GM12872 (cell line): ENCODE measurements around the gene DHX35.

ENCODE experiments used
- TF ChIP-seq, protein P1 (sequence below): IDR thresholded peaks from 3 replicates; pipeline ENCODE4 v1.5.1; 2011; ENCODE audit warnings: low read depth, mild to moderate bottlenecking, low read length, moderate library complexity; ENCODE audit not compliant: insufficient read depth

DHX35 gene

DNA sequence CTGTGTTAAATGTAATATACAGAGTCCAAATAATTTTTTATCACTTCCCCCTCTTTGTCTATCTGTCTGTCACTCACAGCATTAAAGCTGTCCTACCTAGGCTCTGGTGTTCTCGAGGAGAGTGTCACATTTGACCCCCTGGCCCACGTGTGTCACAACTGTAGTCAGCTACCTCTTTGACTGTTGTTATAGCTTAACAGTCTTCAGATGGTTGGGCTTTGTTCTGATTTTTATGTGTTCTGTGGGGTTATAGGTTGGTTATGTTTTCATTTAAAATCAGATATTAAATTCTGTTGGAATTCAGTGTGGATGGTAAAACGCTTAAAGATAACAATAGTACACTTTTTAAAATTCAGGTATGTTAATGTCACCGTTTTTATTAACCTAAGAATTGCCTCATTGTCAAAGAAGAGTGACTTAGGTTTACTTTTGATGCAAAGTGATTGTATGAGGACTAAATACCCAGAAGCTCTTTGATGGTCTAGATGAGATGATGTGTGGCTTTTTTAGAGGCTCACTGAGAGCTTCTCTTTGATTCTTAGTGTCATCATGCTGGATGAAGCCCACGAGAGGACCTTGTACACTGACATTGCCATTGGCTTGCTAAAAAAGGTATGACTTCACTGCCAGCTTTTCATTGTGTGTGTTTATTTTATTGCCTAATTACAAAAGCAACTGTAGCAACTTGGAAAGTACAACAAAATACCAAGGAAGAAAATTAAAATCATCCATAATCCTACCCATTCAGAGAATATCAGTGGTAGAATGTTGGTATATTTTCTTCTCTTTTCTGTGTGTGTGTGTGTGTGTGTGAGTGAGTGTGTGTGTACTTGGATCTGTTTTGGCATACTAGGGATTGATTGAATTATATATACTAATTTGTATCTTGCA, 29.9 kb downstream of the DHX35 start:
- TF ChIP-seq, protein P1, sequence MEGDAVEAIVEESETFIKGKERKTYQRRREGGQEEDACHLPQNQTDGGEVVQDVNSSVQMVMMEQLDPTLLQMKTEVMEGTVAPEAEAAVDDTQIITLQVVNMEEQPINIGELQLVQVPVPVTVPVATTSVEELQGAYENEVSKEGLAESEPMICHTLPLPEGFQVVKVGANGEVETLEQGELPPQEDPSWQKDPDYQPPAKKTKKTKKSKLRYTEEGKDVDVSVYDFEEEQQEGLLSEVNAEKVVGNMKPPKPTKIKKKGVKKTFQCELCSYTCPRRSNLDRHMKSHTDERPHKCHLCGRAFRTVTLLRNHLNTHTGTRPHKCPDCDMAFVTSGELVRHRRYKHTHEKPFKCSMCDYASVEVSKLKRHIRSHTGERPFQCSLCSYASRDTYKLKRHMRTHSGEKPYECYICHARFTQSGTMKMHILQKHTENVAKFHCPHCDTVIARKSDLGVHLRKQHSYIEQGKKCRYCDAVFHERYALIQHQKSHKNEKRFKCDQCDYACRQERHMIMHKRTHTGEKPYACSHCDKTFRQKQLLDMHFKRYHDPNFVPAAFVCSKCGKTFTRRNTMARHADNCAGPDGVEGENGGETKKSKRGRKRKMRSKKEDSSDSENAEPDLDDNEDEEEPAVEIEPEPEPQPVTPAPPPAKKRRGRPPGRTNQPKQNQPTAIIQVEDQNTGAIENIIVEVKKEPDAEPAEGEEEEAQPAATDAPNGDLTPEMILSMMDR = no peak

DNA sequence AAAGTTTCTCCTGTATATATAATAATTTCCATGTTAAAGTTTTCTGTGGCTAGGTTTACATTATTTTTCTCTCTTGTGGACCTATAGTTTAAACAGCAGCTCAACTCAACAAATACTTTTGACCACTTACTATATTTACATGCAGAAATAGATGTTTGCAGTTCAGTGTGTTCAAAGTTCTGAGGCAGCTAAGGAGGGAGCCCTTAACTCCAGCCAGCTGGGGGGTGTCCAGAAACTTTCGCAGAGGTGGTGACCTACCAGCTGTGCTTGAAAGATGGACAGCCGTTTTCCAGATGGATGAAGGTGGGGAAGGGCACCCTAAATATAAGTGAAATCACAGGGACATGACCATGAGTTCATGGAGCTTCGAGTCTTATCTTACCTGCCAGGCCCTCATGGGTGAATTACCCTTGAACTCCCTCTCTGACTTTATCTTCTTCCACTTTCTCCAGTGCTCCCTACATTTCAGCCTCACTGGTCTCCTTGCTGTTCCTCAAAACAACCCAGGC, 33.4 kb downstream of the DHX35 start:
- TF ChIP-seq, protein P1 = no peak

DNA sequence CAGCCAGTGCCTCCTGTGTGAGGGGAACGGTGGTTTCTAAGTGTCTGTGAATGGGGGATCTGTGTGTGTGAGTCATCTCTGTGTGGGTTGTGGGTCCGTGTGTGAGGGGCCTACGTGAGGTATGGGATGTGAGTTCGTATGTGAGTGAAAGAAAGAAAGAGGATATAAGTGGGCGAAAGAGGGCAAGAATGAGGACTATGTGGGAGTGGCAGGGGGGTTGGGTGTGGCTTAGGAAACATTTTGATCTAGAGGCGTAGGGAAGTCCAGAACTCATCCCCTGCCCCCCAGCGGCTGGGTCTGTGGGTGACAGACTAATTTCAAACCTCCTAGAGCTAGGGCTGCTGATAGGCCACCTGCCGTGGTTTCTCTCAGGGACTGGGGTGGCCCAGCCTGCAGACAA, 35.5 kb downstream of the DHX35 start:
- TF ChIP-seq, protein P1 = peak; percentile 59

DNA sequence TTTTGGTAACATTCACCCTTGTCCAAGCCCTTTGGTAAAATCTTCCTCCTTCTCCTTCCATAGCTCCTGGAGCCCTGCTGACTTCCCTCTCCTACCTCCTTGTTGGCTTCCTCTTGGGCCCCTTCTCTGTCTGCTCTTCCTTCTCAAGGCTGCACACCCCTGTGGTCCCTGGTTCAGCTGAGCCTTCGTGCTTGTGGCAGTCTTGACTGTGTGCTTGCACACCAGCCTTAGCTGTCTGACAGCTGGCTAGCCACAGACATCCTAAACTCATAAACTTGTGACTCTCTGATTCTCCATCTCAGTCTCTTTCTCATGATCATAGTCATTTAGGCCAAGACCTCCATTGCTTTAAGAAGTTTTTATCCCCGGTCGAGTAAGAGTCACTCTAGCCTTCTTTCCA, 37.1 kb downstream of the DHX35 start:
- TF ChIP-seq, protein P1 = no peak

DNA sequence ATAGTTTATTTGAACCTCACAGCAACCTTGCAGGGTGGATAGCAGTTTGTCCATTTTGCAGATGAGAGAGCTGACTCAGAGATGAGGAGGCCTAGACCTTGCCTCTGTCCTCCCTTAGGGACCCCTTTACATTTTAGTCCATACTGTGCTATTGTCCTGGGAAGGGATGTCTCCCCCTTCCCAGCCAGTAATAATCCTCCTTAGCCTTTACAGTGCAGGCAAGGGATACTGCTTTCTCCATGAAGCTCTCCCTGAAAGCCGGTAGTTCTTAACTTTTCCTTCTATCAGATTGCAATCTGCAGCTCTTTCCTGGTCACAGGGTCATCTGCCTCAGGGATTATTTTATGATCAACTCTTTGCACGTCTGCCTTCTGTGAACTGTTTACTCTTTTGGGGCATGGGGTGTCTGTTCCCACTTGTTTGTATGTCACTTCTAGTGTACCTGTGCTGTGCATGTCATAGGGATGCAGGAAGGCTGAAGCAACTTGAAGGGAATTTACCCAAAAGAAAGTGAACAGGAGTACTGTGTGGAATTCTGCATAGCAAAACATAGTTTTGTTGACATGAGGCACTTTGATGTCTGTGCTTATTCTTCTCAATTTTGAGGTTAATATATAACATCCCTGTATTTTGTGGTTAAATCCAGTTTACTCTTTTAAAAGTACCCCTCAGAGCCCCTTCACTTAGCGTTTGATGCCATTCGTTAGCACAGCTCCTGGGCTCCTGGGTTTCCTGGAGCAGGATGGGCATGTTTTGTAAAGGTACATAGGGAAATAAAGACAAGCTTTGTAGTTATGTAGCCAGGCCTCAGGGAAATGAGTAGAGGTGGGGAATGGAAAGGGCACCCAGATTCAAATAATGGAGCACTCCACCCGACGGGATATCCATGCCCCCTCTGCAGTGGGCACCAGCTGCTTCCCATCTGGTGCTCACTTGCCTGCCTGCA, 38.1 kb downstream of the DHX35 start:
- TF ChIP-seq, protein P1 = no peak

DNA sequence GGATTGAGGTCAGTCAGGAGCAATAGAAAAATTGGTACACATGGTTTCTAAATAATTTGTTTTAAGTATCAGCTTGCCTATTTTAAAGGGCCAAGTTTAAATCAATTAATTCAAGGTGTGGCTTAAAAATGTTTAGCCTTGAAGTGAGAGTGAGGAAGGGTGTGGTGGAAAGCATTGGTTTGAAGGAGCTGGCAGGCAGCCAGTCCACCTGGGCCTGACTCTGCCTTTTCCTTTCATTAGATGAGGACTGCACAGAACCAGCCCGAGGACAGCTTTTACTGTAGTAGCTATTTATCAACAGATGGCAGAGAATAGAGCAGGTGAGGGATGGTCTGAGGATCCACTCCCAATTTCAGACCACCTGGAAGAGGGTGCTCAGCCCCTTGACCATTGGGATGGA, 42.4 kb downstream of the DHX35 start:
- TF ChIP-seq, protein P1 = no peak

DNA sequence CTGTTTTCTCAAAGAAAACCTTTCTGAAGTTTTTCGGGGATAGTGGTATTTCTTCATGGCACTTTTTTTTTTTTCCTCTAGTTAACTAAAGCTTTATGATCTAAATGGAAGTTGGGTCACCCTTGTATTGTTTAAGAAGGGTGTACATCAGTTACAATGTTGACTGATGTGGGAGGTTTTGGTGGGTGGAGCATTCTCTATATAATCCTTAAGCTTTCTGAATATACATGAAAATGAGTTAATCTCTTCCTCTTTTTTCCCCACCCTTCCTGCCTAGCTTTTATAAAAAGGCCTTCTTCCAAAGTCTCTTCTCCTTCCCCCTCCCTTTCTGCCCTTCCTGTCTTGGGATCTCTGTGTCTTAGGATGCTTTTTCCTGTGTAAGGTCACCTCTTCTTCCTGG, 47.2 kb downstream of the DHX35 start:
- TF ChIP-seq, protein P1 = no peak
